Activated naive CD4-positive, alpha-beta T cell treated with anti-CD3 and anti-CD28 coated beads, Interleukin-2, amount 50 U/mL, for 72 hours (primary cell): ENCODE data around the gene TRMT11. TPM values are rescaled to one million over a fixed set of nuclear protein-coding genes. Genes with fewer than 3 reads are reported as not detected.
"Not testable (repeated sequence)": the region's sequence is repeated elsewhere in the genome, so short reads cannot be mapped to it uniquely, and the experiment has no call there.

Experiments
- ATAC-seq, 2 donors: fragments of 150-1000 bp; cut with Tn5 transposase; 2 replicates each; pipeline ENCODE4 v1.10.0; 2021; ENCODE audit warnings: mild to moderate bottlenecking in 2 of 2, moderate library complexity in 2 of 2
- DNase-seq, 2 donors: peaks; one replicate each; pipeline ENCODE4 v3.0.0; 2021 to 2022; ENCODE audit warnings: low spot score in 2 of 2
- H3K27ac Mint-ChIP-seq, 2 donors: one replicate each; pipeline ENCODE4 v1.8.0; 2022; ENCODE audit warnings: mild to moderate bottlenecking in 2 of 2, mixed read lengths in 2 of 2
- H3K36me3 Mint-ChIP-seq, 2 donors: one replicate each; pipeline ENCODE4 v1.8.0; 2022; ENCODE audit warnings: mixed read lengths in 2 of 2
- H3K9me3 Mint-ChIP-seq, 2 donors: one replicate each; pipeline ENCODE4 v1.8.0; 2022; ENCODE audit warnings: mixed read lengths in 2 of 2
- total RNA-seq, 2 donors: library from RNA; stranded (reverse); gene quantifications; one replicate each; pipeline ENCODE4 v1.2.3, GENCODE V29; 2022

TRMT11 gene
- total RNA-seq: 10 to 100 TPM; 33.0 to 53.6 TPM

- ATAC-seq: peak; percentile 98 to 99
- DNase-seq: peak; percentile 79 to 88
- no peak within 1 kb of the TSS for H3K27ac Mint-ChIP-seq
- H3K36me3 Mint-ChIP-seq: no peaks in the 10 kb centered on the region
- no peaks in the 10 kb centered on the region for H3K9me3 Mint-ChIP-seq
Measured at GRCh38 chr6:125986301-125987025, at the start of gene TRMT11. Gene TRMT11 (plus strand): TSS chr6:125986540. CDS start chr6:125986551, 11 bp downstream.

- Mint-ChIP-seq H3K36me3 (no peaks in the 10 kb centered on the region), H3K27ac (no peak overlapping the region), H3K9me3 (no peaks in the 10 kb centered on the region)
- DNase-seq (no peak), ATAC-seq (no peak)
Measured at GRCh38 chr6:125939026-125939425, 47.3 kb upstream of the TRMT11 start.

GRCh38 chr6:125939791-125940190 is 46.5 kb upstream of the TRMT11 start:
- Mint-ChIP-seq H3K36me3 (no peaks in the 10 kb centered on the region), H3K9me3 (no peaks in the 10 kb centered on the region), H3K27ac (no peak overlapping the region)
- DNase-seq: no peak
- ATAC-seq: peak; percentile 29 to 84

- no peaks in the 10 kb centered on the region for H3K9me3 Mint-ChIP-seq
- no peak overlapping the region for H3K27ac Mint-ChIP-seq
- no peak for DNase-seq
- no peaks in the 10 kb centered on the region for H3K36me3 Mint-ChIP-seq
- ATAC-seq: peak in 1 of 2 donors; percentile 21
Measured at GRCh38 chr6:125940247-125941041, 45.9 kb upstream of the TRMT11 start.

- Mint-ChIP-seq H3K36me3 (no peaks in the 10 kb centered on the region), H3K9me3 (no peaks in the 10 kb centered on the region)
- DNase-seq: no peak
Measured at GRCh38 chr6:125942672-125943527, 43.4 kb upstream of the TRMT11 start.

GRCh38 chr6:125943528-125944433 is 42.6 kb upstream of the TRMT11 start:
- ATAC-seq (peak in 1 of 2 donors; percentile 43), DNase-seq (no peak)
- H3K27ac Mint-ChIP-seq: no peak overlapping the region
- H3K36me3 Mint-ChIP-seq: no peaks in the 10 kb centered on the region
- no peaks in the 10 kb centered on the region for H3K9me3 Mint-ChIP-seq

More at GRCh38 chr6:125942672-125943527, 43.4 kb upstream of the TRMT11 start:
- H3K27ac Mint-ChIP-seq: peak overlapping the region in 1 of 2 donors; percentile 1
- no peak for ATAC-seq

GRCh38 chr6:125944434-125944816 is 41.9 kb upstream of the TRMT11 start:
- Mint-ChIP-seq H3K36me3 (no peaks in the 10 kb centered on the region), H3K27ac (no peak overlapping the region), H3K9me3 (no peaks in the 10 kb centered on the region)
- no peak for ATAC-seq
- DNase-seq: no peak

GRCh38 chr6:125944896-125945295 is 41.4 kb upstream of the TRMT11 start:
- no peak overlapping the region for H3K27ac Mint-ChIP-seq
- no peaks in the 10 kb centered on the region for H3K9me3 Mint-ChIP-seq
- H3K36me3 Mint-ChIP-seq: no peaks in the 10 kb centered on the region
- ATAC-seq: no peak
- no peak for DNase-seq

GRCh38 chr6:125945378-125946141 is 40.8 kb upstream of the TRMT11 start:
- no peak for DNase-seq
- no peaks in the 10 kb centered on the region for H3K36me3 Mint-ChIP-seq
- no peak overlapping the region for H3K27ac Mint-ChIP-seq
- H3K9me3 Mint-ChIP-seq: no peaks in the 10 kb centered on the region
- no peak for ATAC-seq

- Mint-ChIP-seq H3K27ac (no peak overlapping the region), H3K9me3 (no peaks in the 10 kb centered on the region), H3K36me3 (no peaks in the 10 kb centered on the region)
- DNase-seq: no peak
- ATAC-seq: no peak
Measured at GRCh38 chr6:125947615-125948014, 38.7 kb upstream of the TRMT11 start.

- ATAC-seq (no peak), DNase-seq (no peak)
- no peaks in the 10 kb centered on the region for H3K9me3 Mint-ChIP-seq
- H3K36me3 Mint-ChIP-seq: no peaks in the 10 kb centered on the region
- no peak overlapping the region for H3K27ac Mint-ChIP-seq
Measured at GRCh38 chr6:125948455-125948854, 37.9 kb upstream of the TRMT11 start.

- Mint-ChIP-seq H3K9me3 (no peaks in the 10 kb centered on the region), H3K36me3 (no peaks in the 10 kb centered on the region), H3K27ac (no peak overlapping the region)
- DNase-seq (no peak), ATAC-seq (no peak)
Measured at GRCh38 chr6:125949069-125949468, 37.3 kb upstream of the TRMT11 start.

- DNase-seq (no peak), ATAC-seq (peak; percentile 28 to 78)
- Mint-ChIP-seq H3K9me3 (no peaks in the 10 kb centered on the region), H3K27ac (no peak overlapping the region), H3K36me3 (no peaks in the 10 kb centered on the region)
Measured at GRCh38 chr6:125950293-125950692, 36.0 kb upstream of the TRMT11 start.

- not testable (repeated sequence) for H3K27ac Mint-ChIP-seq, ATAC-seq, H3K9me3 Mint-ChIP-seq, DNase-seq, H3K36me3 Mint-ChIP-seq
Measured at GRCh38 chr6:125950716-125951115, 35.6 kb upstream of the TRMT11 start.

GRCh38 chr6:125951323-125951722 is 35.0 kb upstream of the TRMT11 start:
- DNase-seq (no peak), ATAC-seq (no peak)
- H3K9me3 Mint-ChIP-seq: no peaks in the 10 kb centered on the region
- H3K36me3 Mint-ChIP-seq: no peaks in the 10 kb centered on the region
- no peak overlapping the region for H3K27ac Mint-ChIP-seq
